NT2/D1 (cell line): ENCODE results near the gene ENO1.
"Not testable (repeated sequence)": the region's sequence is repeated elsewhere in the genome, so short reads cannot be mapped to it uniquely, and the experiment has no call there.

Source experiments
- DNase-seq: peaks from one replicate; pipeline ENCODE4 v3.0.0-alpha.2; 2011; ENCODE audit warnings: low read depth, low spot score
- H3K27me3 ChIP-seq: 2 replicates; pipeline ENCODE4 v1.6.0; 2011; ENCODE audit warnings: mild to moderate bottlenecking; ENCODE audit not compliant: insufficient read length, insufficient read depth
- H3K36me3 ChIP-seq: 2 replicates; pipeline ENCODE4 v1.6.1; 2011; ENCODE audit warnings: mild to moderate bottlenecking, low read length, mixed read lengths; ENCODE audit not compliant: insufficient read depth, insufficient read length
- H3K4me1 ChIP-seq: 2 replicates; pipeline ENCODE4 v1.5.1; 2011; ENCODE audit not compliant: insufficient read depth, insufficient read length
- H3K4me3 ChIP-seq: 2 replicates; pipeline ENCODE4 v1.5.1; 2011; ENCODE audit warnings: low read depth; ENCODE audit not compliant: insufficient read length
- H3K9ac ChIP-seq: 2 replicates; pipeline ENCODE4 v1.6.0; 2011; ENCODE audit warnings: low read depth; ENCODE audit not compliant: insufficient read length
- H3K9me3 ChIP-seq: 2 replicates; pipeline ENCODE4 v1.5.1; 2011; ENCODE audit warnings: mild to moderate bottlenecking, low read length; ENCODE audit not compliant: insufficient read depth
- SUZ12 ChIP-seq: IDR thresholded peaks from 2 replicates; pipeline ENCODE4 v1.6.1; 2011; ENCODE audit not compliant: insufficient read length, insufficient read depth; ENCODE audit errors: extremely low read depth
- YY1 ChIP-seq: IDR thresholded peaks from 2 replicates; pipeline ENCODE4 v1.6.1; 2011; ENCODE audit not compliant: insufficient read length, insufficient read depth
- ZNF274 ChIP-seq: IDR thresholded peaks from 2 replicates; pipeline ENCODE4 v1.6.1; 2011; ENCODE audit warnings: mild to moderate bottlenecking, low read depth, low read length

Gene ENO1

DNA sequence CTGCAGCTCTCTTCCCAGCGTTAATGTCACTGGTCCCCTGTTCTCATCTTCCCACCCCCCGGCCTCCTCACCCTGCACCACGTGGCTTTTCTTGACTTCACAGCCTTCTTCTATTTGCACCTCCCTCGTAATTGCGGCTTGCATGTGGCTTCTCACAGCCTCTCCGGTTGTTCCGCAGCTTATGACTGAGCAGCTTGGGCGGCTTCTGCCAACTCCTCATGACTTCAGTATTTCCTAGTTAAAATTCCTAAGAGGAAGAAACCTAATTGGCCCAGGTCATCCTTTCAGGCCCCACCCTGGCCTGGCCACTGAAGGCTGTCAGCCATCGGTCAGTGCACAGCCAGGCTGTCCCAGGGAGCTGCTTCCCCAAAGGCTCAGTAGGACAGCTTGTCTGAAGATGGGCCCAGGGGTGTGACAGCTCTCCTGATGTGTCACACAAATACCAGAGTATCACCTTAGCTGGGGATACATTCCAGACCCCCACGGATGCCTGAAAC, 52.5 kb downstream of the ENO1 start:
- Histone ChIP-seq H3K4me3 (no peak overlapping the region), H3K36me3 (no peaks in the 10 kb centered on the region), H3K9me3 (no peaks in the 10 kb centered on the region), H3K27me3 (no peaks in the 10 kb centered on the region), H3K4me1 (no peaks in the 10 kb centered on the region), H3K9ac (no peak overlapping the region)
- TF ChIP-seq SUZ12: no peak
- no peak for TF ChIP-seq YY1
- TF ChIP-seq ZNF274: no peak
- DNase-seq: no peak

DNA sequence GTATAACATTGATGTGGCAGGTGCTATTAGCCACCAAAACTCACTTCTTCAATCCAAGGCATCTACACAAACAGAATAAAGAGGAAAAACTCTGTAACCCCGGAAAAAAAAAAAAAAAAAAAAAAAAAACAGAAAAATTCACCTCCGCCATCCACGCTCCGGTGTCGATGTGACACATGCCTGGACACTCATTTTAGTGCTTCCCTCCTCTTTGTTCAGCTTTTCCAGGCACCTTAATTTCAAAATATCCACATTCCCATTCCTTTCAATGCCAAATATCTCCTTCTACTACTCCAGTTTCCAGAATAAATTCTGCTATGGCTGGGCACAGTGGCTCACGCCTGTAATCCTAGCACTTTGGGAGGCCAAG, 55.2 kb downstream of the ENO1 start:
- TF ChIP-seq SUZ12 (no peak), YY1 (no peak), ZNF274 (no peak)
- no peaks in the 10 kb centered on the region for H3K4me1 ChIP-seq
- no peaks in the 10 kb centered on the region for H3K36me3 ChIP-seq
- no peak overlapping the region for H3K4me3 ChIP-seq
- H3K27me3 ChIP-seq: no peaks in the 10 kb centered on the region
- no peak overlapping the region for H3K9ac ChIP-seq
- no peaks in the 10 kb centered on the region for H3K9me3 ChIP-seq
- no peak for DNase-seq

DNA sequence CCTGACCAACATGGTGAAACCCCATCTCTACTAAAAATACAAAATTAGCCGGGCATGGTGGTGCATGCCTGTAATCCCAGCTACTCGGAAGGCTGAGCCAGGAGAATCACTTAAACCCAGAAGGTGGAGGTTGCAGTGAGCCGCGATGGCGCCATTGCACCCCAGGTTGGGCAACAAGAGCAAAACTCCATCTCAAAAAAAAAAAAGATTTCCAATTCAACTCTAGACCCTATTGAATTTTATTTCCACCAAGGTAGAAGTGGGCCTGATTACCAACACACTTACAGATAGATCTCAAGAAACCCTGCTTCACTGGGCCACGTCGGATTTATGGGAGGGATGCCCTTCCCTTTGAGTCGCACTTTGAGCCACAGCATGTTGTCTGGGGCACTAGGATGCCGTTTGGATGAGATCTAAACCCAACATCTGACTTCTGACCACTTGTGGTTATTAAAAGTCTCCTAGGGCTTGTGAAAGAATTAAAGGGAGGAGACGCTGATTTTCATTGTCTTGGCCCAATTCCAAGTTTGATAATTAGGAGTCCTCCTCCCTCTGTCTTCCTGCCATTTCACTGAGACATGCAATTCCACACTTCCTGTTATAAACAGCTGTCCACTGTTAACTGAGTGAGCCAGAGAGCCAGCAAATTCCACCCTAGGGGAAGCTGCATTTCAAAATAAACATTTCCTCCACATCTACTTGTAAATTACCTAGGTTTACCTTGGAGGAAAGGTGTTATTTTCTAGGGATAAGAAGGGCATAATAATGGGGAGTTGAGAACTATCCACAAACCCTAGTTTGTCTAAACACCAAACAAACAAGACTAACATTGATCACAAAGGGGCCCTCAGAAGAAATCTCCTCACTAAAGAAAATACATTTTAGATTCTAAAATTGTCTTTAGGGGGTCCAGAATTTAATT, 55.9 kb downstream of the ENO1 start:
- Histone ChIP-seq H3K36me3 (no peaks in the 10 kb centered on the region), H3K4me3 (no peak overlapping the region), H3K27me3 (no peaks in the 10 kb centered on the region), H3K4me1 (no peaks in the 10 kb centered on the region), H3K9ac (no peak overlapping the region), H3K9me3 (no peaks in the 10 kb centered on the region)
- TF ChIP-seq SUZ12 (no peak), YY1 (no peak), ZNF274 (no peak)
- no peak for DNase-seq

DNA sequence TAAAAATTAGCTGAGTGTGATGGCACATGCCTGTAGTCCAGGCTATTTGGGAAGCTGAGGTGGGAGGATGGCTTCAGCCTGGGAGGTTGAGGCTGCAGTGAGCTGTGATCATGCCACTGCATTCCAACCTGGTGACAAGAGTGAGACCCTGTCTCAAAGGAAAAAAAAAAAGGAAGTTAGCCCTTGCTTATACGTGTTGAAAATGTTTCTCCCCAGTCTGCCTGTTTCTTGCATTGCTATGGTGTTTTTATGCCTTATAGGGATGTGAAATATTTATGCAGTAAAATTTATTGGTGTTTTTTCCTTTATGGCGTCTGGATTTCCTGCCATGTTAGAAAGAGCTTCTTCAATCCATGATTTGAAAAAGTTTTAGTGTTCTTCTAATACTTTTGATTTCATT, 57.4 kb downstream of the ENO1 start:
- H3K9ac ChIP-seq: no peak overlapping the region
- H3K36me3 ChIP-seq: no peaks in the 10 kb centered on the region
- DNase-seq: no peak
- H3K4me1 ChIP-seq: no peaks in the 10 kb centered on the region
- no peak overlapping the region for H3K4me3 ChIP-seq
- TF ChIP-seq ZNF274: no peak
- no peak for TF ChIP-seq SUZ12
- TF ChIP-seq YY1: no peak
- no peaks in the 10 kb centered on the region for H3K27me3 ChIP-seq
- H3K9me3 ChIP-seq: no peaks in the 10 kb centered on the region

DNA sequence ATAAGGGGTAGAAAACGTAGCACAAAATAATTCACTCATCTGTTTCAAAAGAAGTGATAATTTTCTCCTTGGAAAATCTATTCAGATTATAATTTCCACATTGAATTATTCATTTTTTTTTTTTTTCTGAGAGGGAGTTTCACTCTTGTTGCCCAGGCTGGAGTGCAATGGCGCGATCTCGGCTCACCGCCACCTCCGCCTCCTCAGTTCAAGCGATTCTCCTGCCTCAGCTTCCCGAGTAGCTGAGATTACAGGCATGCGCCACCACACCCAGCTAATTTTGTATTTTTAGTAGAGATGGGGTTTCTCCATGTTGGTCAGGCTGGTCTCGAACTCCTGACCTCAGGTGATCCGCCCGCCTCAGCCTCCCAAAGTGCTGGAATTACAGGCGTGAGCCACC, 59.7 kb downstream of the ENO1 start:
- not testable (repeated sequence) for DNase-seq, H3K4me1 ChIP-seq, H3K4me3 ChIP-seq, H3K9ac ChIP-seq, H3K9me3 ChIP-seq, H3K27me3 ChIP-seq, H3K36me3 ChIP-seq

DNA sequence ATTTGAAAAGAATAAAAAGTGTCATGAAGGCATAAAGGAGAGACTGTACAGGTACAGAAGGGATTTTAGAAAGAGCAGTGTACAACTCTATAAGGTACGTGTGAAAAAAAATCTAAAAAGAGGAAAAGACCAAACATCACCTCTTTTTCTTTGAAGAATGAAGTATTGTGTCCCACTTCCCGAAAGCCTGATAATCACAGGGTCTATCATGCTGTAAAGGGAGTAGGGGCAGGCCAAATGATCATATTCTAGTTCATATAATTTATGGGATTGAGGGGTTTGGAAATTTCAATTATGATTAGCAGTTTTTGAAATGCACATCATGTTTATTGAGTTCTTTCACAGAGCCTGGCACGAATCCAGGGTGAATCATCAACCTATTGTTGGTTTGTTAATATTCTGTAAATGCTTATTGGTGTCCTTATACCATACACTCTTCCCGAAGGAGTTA, 60.1 kb downstream of the ENO1 start:
- Histone ChIP-seq H3K9me3 (no peaks in the 10 kb centered on the region), H3K36me3 (no peaks in the 10 kb centered on the region), H3K4me3 (peak overlapping the region; percentile 31), H3K4me1 (no peaks in the 10 kb centered on the region), H3K27me3 (no peaks in the 10 kb centered on the region), H3K9ac (peak overlapping the region; percentile 65)
- TF ChIP-seq ZNF274 (no peak), YY1 (no peak), SUZ12 (no peak)
- no peak for DNase-seq

DNA sequence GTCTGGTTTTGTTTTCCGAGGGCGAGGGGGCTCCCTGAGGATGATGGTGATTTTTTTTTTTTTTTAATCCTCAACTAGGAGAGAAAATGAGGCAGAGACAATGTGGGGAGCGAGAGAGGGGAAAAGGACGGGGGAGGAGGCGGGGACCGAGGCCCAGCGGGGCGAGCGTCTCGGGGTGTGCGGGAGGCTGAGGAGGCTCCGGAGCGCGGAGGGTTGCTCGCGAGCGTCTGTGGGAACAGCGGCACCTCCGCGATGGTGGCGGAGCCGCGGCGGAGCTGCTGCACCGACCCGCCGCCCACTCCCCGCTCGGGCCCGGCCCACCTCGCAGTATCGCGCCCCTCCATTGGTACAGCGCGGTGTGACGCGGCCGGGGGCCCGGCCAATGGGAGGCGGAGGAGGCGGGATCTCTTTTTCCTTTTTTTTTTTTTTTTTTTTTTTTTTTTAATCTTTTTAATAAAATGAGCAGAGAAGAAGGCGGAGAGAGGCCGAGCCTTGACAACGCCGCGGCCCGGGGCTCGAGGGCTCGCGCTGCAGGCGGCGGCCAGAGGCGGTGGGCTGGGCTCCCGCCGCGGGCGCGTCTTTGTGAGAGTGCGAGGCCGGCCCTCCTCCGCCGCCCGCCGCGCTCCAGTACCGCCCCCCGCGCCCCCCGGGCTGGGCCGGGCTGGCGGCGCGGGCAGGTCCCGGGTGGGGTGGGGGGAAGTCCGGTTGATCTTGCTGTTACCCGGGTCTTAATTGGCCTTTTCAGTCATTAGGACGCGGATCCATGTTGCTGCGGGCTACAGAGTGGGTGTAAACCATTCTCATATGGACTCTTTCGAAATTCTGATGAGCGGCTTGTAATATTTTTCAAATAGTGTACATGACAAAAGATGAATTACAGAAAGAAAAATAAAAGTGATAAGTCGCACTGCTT, 60.8 kb downstream of the ENO1 start, which contains the start of gene RERE:
Gene RERE, minus strand, starts transcription at position 229 of the 913 bp plus-strand sequence.
- H3K9me3 ChIP-seq: no peaks in the 10 kb centered on the region
- no peaks in the 10 kb centered on the region for H3K36me3 ChIP-seq
- TF ChIP-seq YY1 (no peak), SUZ12 (no peak), ZNF274 (no peak)
- peak; percentile 68 for DNase-seq
- H3K9ac ChIP-seq: peak within 1 kb of the TSS; percentile 90
- H3K27me3 ChIP-seq: no peaks in the 10 kb centered on the region
- H3K4me1 ChIP-seq: no peaks in the 10 kb centered on the region
- H3K4me3 ChIP-seq: peak within 1 kb of the TSS; percentile 66
